GM12878 (cell line): ENCODE results near the gene YWHAH. TPM values are rescaled to one million over a fixed set of nuclear protein-coding genes. Genes with fewer than 3 reads are reported as not detected.

Source experiments
- ATAC-seq: fragments of 200-7000 bp; cut with Tn5 transposase; 3 replicates; pipeline ENCODE4 v1.9.1; 2020; ENCODE audit warnings: mild to moderate bottlenecking, moderate library complexity
- BruUV-seq: library from RNA; stranded (reverse); fragments of 400-500 nt; replicated peaks from 2 replicates; lab custom pipeline; 2021; lab: Mats Ljungman, UMichigan
- CTCF ChIA-PET: fragments of 300-600 bp; sonication (Branson Sonifier 250); formaldehyde crosslinking; extraction: SDS; loops from one replicate; lab custom pipeline; 2021; ENCODE audit warnings: inconsistent platforms; lab: Yijun Ruan, JAX
- POLR2A ChIA-PET: fragments of 350-600 bp; formaldehyde crosslinking; extraction: SDS; loops from one replicate; lab custom pipeline; 2021; ENCODE audit warnings: inconsistent platforms; lab: Charles Lee
- RAD21 ChIA-PET: fragments of 300-600 bp; sonication (Branson Sonifier 250); formaldehyde crosslinking; loops from one replicate; lab custom pipeline; 2023; ENCODE audit warnings: antibody characterized with exemption; ENCODE audit not compliant: unreplicated experiment; lab: Charles Lee
- SMC1A ChIA-PET: fragments of 300-600 bp; sonication (Branson Sonifier 250); formaldehyde crosslinking; loops from one replicate; lab custom pipeline; 2023; ENCODE audit not compliant: unreplicated experiment, uncharacterized antibody; lab: Charles Lee
- DNase-seq: peaks from one replicate; pipeline ENCODE4 v3.0.0-alpha.2; 2011; ENCODE audit warnings: low read depth, low spot score
- FAIRE-seq: peaks from 3 replicates; lab custom pipeline; 2011; peaks lifted over from hg19 to GRCh38; lab: Jason Lieb, UNC
- H2AFZ ChIP-seq: 2 replicates; pipeline ENCODE4 v1.6.0; 2011; ENCODE audit warnings: low read depth, low read length, control low read depth; ENCODE audit not compliant: control insufficient read depth
- H3K27ac ChIP-seq: 2 replicates; pipeline ENCODE4 v1.5.1; 2011; ENCODE audit warnings: control low read depth; ENCODE audit not compliant: control insufficient read depth, insufficient read depth
- H3K27me3 ChIP-seq, 2 experiments: replicated peaks in 1 of 2; 2 replicates each; pipeline versions ENCODE4 v1.6.0 to v1.6.1; 2011; ENCODE audit warnings: low read length in 1 of 2; ENCODE audit not compliant: control insufficient read depth in 2 of 2, insufficient read depth in 2 of 2
- H3K36me3 ChIP-seq, 2 experiments: 2 replicates each; pipeline ENCODE4 v1.5.1; 2011; ENCODE audit warnings: low read length in 1 of 2; ENCODE audit not compliant: control insufficient read depth in 2 of 2, insufficient read depth in 2 of 2
- H3K4me1 ChIP-seq: 2 replicates; pipeline ENCODE4 v1.6.1; 2011; ENCODE audit warnings: mild to moderate bottlenecking, low read length, moderate library complexity, mixed read lengths; ENCODE audit not compliant: control insufficient read depth, insufficient read depth
- H3K4me2 ChIP-seq: 2 replicates; pipeline ENCODE4 v1.6.0; 2011; ENCODE audit warnings: control low read depth; ENCODE audit not compliant: control insufficient read depth, insufficient read depth
- H3K4me3 ChIP-seq: fragments of 200-600 bp; sonication (generic); 2 replicates; pipeline ENCODE4 v1.5.1; 2016
- H3K79me2 ChIP-seq: 2 replicates; pipeline ENCODE4 v1.6.0; 2011; ENCODE audit warnings: low read length; ENCODE audit not compliant: control insufficient read depth, insufficient read depth
- H3K9ac ChIP-seq: 2 replicates; pipeline ENCODE4 v1.8.0; 2011; ENCODE audit warnings: low read length, control low read depth, mixed read lengths; ENCODE audit not compliant: control insufficient read depth, insufficient read depth
- H3K9me3 ChIP-seq: replicated peaks from 3 replicates; pipeline ENCODE4 v1.5.1; 2011; ENCODE audit warnings: mild to moderate bottlenecking, low read length; ENCODE audit not compliant: control insufficient read depth, insufficient read depth
- H4K20me1 ChIP-seq: 2 replicates; pipeline ENCODE4 v1.6.0; 2011; ENCODE audit not compliant: control insufficient read depth, insufficient read depth
- FOXM1 ChIP-seq: IDR thresholded peaks from 2 replicates; pipeline ENCODE4 v1.6.1; 2012; ENCODE audit warnings: low read depth, mild to moderate bottlenecking, inconsistent platforms, low read length, moderate library complexity
- IKZF1 ChIP-seq: fragments of 450-650 bp; conservative IDR thresholded peaks from 2 replicates; pipeline ENCODE4 v1.6.1; 2017; ENCODE audit warnings: antibody characterized with exemption, mild to moderate bottlenecking
- KAT2A ChIP-seq: conservative IDR thresholded peaks from 2 replicates; pipeline ENCODE4 v1.6.1; 2011; ENCODE audit warnings: low read depth, low read length; ENCODE audit not compliant: control insufficient read depth
- KLF5 ChIP-seq: fragments of 450-650 bp; IDR thresholded peaks from 2 replicates; pipeline ENCODE4 v1.6.1; 2014; ENCODE audit warnings: mild to moderate bottlenecking; ENCODE audit not compliant: partially characterized antibody
- NR2C2 ChIP-seq: IDR thresholded peaks from 2 replicates; pipeline ENCODE4 v1.6.1; 2011; ENCODE audit warnings: borderline replicate concordance, low read depth; ENCODE audit not compliant: control insufficient read depth, insufficient read length
- POLR2A ChIP-seq: IDR thresholded peaks from 2 replicates; pipeline ENCODE4 v1.6.1; 2011; ENCODE audit warnings: low read depth, mild to moderate bottlenecking, low read length
- POLR2AphosphoS2 ChIP-seq: IDR thresholded peaks from 2 replicates; pipeline ENCODE4 v1.6.1; 2011; ENCODE audit warnings: low read depth, mild to moderate bottlenecking, low read length, improper control_type of control experiment, moderate library complexity
- SREBF1 ChIP-seq: IDR thresholded peaks from 2 replicates; pipeline ENCODE4 v1.6.1; 2012; ENCODE audit warnings: mild to moderate bottlenecking, low read length
- TCF3 ChIP-seq: IDR thresholded peaks from 2 replicates; pipeline ENCODE4 v1.6.1; 2012; ENCODE audit warnings: low read depth, mild to moderate bottlenecking, low read length, borderline replicate concordance; ENCODE audit not compliant: insufficient read depth
- WGBS: methylation state at CpG from one replicate; pipeline ENCODE4 v1.1.6; 2016; ENCODE audit warnings: low lambda C conversion rate; ENCODE audit not compliant: insufficient replicate concordance, insufficient coverage; ENCODE audit errors: missing lambda C conversion rate; 5-methylcytosine and 5-hydroxymethylcytosine counted together
- in situ Hi-C: fragments of 300-500 bp; cut with MboI; formaldehyde crosslinking; loops from 9 replicates; pipeline ENCODE4 v1.14.3; 2018; ENCODE audit warnings: mixed read lengths
- intact Hi-C: fragments of 100-400 bp; cut with micrococcal nuclease; formaldehyde crosslinking; loops from one replicate; pipeline ENCODE4 v1.14.2; 2022; ENCODE audit not compliant: unreplicated experiment
- polyA plus RNA-seq, 11 experiments: library from polyadenylated mRNA; depleted of rRNA in 4 of 11; unstranded in 6 of 11; stranded (reverse) in 5 of 11; fragments of >200 nt; fragmentation: Nextera tagmentation in 4 of 11; fragmentation: Illumina TruSeq in 1 of 11; extraction: Ambion mirVana in 4 of 11; extraction: Trizol in 1 of 11; gene quantifications; 1 replicate in 1 of 11; 2 replicates in 10 of 11; pipeline versions ENCODE4 v1.2.1 to v1.2.3, GENCODE V29; 2011 to 2016; ENCODE audit warnings: inconsistent platforms in 2 of 11, missing spikeins in 2 of 11, low read depth in 1 of 11
- total RNA-seq, 4 experiments: library from RNA; depleted of rRNA in 3 of 4; stranded (reverse); fragments of >200 nt in 3 of 4; fragmentation: Illumina TruSeq in 1 of 4; extraction: Trizol in 1 of 4; gene quantifications; 2 replicates each; pipeline versions ENCODE4 v1.2.1 to v1.2.3, GENCODE V29; 2013 to 2021
- TF ChIP-seq, protein P1 (sequence below): IDR thresholded peaks from 2 replicates; pipeline ENCODE4 v1.6.1; 2012; ENCODE audit warnings: low read depth, low read length, improper control_type of control experiment
- TF ChIP-seq, protein P2 (sequence below): IDR thresholded peaks from 2 replicates; pipeline ENCODE4 v1.6.1; 2011; ENCODE audit warnings: borderline replicate concordance, low read depth, mild to moderate bottlenecking, moderate library complexity, low read length; ENCODE audit not compliant: insufficient read depth, poor library complexity, severe bottlenecking
- TF ChIP-seq, protein P3 (sequence below): fragments of 450-650 bp; IDR thresholded peaks from 2 replicates; pipeline ENCODE4 v1.6.1; 2017; ENCODE audit warnings: mild to moderate bottlenecking
- TF ChIP-seq, protein P4 (sequence below): fragments of 450-650 bp; IDR thresholded peaks from 2 replicates; pipeline ENCODE4 v1.6.1; 2017; ENCODE audit warnings: antibody characterized with exemption, mild to moderate bottlenecking, moderate library complexity

YWHAH gene
- total and polyA plus RNA-seq, 10 of the 15 experiments (the other 5 are each of a cell fraction or from before 2014, with no cell fraction given), result 34.2 to 197 (median 115) TPM

DNA sequence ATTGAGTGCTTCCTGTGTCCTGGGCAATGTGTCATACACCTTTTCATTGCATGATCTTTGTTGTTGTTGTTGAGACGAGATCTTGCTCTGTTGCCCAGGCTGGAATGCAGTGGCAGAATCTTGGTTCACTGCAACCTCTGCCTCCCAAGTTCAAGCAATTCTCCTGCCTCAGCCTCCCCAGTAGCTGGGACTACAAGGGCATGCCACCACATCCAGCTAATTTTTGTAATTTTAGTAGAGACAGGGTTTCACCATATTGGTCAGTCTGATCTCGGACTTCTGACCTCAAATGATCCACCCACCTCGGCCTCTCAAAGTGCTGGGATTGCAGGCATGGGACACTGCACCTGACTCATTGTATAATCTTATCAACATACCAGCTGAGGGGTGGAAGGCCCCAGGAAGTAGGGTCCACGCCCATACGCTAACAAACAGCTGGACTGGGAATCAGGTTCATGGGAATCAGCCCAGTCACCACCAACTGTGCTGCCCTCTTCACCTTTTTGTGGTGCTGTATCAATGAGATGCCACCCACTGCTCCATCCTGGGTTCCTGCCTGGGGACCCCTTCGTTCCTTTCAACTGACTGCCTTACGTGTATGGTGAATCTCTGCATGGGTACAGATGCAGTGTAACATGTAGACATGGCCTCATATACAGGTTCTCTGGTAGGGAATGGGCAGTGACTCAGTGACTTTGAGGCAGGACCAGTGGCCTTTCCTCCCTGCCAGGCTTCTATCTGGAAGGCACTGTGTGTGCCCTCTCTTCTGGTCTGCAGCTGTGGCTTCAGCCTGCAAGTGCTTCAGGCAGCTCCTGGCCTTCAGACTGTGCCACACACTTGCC, 32.5 kb upstream of the YWHAH start:
- ChIA-PET RAD21 (no interaction called here), POLR2A (interaction anchor here (0.6 kb wide), 2 partner anchors 235 to 533 kb away, joined by 3 to 7 read pairs; no protein-coding TSS in a partner anchor), SMC1A (interaction anchor here (0.7 kb wide), 1 partner anchor 202 kb away, joined by 3 read pairs; no protein-coding TSS in a partner anchor), CTCF (interaction anchor here (0.7 to 1.5 kb wide), 2 partner anchors 7 to 22 kb away, joined by 3 read pairs; no protein-coding TSS in a partner anchor)
- TF ChIP-seq, protein P1, sequence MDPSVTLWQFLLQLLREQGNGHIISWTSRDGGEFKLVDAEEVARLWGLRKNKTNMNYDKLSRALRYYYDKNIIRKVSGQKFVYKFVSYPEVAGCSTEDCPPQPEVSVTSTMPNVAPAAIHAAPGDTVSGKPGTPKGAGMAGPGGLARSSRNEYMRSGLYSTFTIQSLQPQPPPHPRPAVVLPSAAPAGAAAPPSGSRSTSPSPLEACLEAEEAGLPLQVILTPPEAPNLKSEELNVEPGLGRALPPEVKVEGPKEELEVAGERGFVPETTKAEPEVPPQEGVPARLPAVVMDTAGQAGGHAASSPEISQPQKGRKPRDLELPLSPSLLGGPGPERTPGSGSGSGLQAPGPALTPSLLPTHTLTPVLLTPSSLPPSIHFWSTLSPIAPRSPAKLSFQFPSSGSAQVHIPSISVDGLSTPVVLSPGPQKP, result no peak
- no peak for TF ChIP-seq SREBF1
- peak; percentile 9 for TF ChIP-seq NR2C2
- TF ChIP-seq KLF5, result no peak
- no peak for TF ChIP-seq TCF3
- TF ChIP-seq, protein P2, sequence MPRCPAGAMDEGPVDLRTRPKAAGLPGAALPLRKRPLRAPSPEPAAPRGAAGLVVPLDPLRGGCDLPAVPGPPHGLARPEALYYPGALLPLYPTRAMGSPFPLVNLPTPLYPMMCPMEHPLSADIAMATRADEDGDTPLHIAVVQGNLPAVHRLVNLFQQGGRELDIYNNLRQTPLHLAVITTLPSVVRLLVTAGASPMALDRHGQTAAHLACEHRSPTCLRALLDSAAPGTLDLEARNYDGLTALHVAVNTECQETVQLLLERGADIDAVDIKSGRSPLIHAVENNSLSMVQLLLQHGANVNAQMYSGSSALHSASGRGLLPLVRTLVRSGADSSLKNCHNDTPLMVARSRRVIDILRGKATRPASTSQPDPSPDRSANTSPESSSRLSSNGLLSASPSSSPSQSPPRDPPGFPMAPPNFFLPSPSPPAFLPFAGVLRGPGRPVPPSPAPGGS, result no peak
- peak; percentile 43; the same call in 1 of the 2 replicates for TF ChIP-seq POLR2A
- no peak for TF ChIP-seq POLR2AphosphoS2
- TF ChIP-seq KAT2A, result no peak
- TF ChIP-seq, protein P3, sequence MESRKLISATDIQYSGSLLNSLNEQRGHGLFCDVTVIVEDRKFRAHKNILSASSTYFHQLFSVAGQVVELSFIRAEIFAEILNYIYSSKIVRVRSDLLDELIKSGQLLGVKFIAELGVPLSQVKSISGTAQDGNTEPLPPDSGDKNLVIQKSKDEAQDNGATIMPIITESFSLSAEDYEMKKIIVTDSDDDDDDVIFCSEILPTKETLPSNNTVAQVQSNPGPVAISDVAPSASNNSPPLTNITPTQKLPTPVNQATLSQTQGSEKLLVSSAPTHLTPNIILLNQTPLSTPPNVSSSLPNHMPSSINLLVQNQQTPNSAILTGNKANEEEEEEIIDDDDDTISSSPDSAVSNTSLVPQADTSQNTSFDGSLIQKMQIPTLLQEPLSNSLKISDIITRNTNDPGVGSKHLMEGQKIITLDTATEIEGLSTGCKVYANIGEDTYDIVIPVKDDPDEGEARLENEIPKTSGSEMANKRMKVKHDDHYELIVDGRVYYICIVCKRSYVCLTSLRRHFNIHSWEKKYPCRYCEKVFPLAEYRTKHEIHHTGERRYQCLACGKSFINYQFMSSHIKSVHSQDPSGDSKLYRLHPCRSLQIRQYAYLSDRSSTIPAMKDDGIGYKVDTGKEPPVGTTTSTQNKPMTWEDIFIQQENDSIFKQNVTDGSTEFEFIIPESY, result no peak
- TF ChIP-seq IKZF1, result no peak
- TF ChIP-seq, protein P4, sequence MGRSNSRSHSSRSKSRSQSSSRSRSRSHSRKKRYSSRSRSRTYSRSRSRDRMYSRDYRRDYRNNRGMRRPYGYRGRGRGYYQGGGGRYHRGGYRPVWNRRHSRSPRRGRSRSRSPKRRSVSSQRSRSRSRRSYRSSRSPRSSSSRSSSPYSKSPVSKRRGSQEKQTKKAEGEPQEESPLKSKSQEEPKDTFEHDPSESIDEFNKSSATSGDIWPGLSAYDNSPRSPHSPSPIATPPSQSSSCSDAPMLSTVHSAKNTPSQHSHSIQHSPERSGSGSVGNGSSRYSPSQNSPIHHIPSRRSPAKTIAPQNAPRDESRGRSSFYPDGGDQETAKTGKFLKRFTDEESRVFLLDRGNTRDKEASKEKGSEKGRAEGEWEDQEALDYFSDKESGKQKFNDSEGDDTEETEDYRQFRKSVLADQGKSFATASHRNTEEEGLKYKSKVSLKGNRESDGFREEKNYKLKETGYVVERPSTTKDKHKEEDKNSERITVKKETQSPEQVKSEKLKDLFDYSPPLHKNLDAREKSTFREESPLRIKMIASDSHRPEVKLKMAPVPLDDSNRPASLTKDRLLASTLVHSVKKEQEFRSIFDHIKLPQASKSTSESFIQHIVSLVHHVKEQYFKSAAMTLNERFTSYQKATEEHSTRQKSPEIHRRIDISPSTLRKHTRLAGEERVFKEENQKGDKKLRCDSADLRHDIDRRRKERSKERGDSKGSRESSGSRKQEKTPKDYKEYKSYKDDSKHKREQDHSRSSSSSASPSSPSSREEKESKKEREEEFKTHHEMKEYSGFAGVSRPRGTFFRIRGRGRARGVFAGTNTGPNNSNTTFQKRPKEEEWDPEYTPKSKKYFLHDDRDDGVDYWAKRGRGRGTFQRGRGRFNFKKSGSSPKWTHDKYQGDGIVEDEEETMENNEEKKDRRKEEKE, result no peak
- TF ChIP-seq FOXM1, result no peak
- Histone ChIP-seq H2AFZ (no peak overlapping the region), H3K27ac (no peak overlapping the region), H4K20me1 (no peaks in the 10 kb centered on the region), H3K4me1 (peaks cover 4% of the 10 kb centered on the region), H3K79me2 (no peaks in the 10 kb centered on the region), H3K4me2 (no peak overlapping the region), H3K9ac (no peak overlapping the region), H3K36me3 (no peaks in the 10 kb centered on the region; a peak in 2 of 4 replicates), H3K27me3 (no peaks in the 10 kb centered on the region), H3K9me3 (no peaks in the 10 kb centered on the region), H3K4me3 (no peak overlapping the region)
- WGBS, result 96% methylated on average over 7 of the region's 7 CpGs
- DNase-seq (no peak), FAIRE-seq (no peak), ATAC-seq (no peak)
- BruUV-seq, result no TSS peak
- in situ Hi-C loops, result no loop called here
- intact Hi-C loops, result no loop called here
